HG02970 (cell line): ENCODE measurements around the gene SIKE1.
"Not testable (repeated sequence)": the region's sequence is repeated elsewhere in the genome, so short reads cannot be mapped to it uniquely, and the experiment has no call there.

Source experiments
- ATAC-seq: cut with Tn5 transposase; IDR thresholded peaks from one replicate; pipeline ENCODE4 v1.9.1; 2021; ENCODE audit warnings: mild to moderate bottlenecking, moderate library complexity, moderate number of reproducible peaks; ENCODE audit not compliant: unreplicated experiment, low FRiP score

SIKE1 gene

DNA sequence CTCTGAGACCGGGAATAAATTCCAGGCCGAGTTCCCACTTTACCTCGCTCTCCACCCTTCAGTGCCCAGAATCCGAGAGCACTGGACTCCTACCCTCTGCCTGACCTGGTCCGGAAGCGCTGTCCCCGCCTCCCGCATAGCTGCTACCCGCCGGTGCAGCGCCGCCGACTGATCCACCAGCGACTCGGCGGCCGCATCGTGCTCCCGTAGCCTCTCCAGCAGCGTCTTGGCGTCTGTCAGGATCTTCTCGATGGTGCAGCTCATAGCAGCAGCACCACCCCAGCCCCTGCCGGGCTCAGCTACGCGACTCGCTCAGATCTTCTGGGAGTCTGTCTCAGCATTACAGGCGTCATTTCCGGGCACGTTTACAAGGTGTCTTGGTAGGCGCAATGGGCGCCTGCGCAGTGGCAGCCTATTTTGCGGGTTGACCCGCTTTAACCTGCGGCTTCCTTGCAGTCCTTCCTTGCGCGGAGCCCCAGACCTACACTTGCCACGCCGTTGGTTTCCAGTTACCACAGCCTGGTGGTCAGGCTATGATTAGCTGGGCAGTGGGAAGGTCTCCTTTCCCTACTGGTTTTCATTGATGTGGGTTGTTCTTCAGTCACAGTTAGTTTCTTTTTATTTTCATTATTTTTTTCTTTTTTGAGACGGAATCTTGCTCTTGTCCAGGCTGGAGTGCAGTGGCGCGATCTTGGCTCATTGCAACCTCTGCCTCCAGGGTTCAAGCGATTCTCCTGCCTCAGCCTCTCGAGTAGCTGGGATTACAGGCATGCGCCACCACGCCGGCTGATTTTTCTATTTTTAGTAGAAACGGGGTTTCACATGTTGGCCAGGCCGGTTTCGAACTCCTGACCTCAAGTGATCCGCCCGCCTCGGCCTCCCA lies at the start of gene SIKE1:
Gene SIKE1 (minus strand): TSS at position 342 of the 883 bp plus-strand sequence. CDS start 78 bp downstream, at position 264.
- ATAC-seq = peak; percentile 99

DNA sequence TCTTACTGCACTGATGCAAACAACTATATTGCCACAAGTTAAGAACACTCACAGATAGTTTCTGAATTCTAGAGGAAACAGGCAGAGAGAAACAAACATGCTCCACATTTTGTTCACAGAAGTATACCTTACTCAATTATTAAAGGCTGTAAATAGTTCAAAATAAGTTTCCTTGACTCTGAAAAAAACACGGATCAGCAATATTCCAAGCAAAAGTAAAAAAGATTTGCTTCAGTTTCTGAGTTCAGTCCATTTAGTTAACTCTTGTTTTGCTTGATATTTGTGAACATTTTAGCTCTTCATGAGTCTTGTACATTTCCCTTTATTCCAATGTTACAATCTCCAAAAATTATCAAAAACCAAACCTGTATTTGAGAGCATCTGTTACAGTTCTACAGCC lies 49.6 kb upstream of the SIKE1 start:
- ATAC-seq = not testable (repeated sequence)

DNA sequence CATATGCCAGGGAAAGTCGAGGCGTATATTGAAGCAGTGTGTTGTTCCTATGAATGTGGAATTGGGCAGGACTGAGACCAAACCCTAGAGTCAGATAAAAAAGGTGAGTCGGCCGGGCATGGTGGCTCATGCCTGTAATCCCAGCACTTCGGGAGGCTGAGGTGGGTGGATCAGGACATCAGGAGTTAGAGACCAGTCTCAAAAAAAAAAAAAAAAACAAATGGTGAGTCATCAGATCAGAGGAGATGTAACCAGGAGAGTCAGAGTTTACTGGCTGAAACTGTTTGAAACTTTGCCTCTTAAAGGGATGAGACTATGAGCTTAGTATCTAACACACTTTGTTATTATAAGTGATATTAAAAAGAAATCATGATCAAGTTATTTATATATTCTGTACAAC lies 47.8 kb upstream of the SIKE1 start:
- ATAC-seq = no peak

DNA sequence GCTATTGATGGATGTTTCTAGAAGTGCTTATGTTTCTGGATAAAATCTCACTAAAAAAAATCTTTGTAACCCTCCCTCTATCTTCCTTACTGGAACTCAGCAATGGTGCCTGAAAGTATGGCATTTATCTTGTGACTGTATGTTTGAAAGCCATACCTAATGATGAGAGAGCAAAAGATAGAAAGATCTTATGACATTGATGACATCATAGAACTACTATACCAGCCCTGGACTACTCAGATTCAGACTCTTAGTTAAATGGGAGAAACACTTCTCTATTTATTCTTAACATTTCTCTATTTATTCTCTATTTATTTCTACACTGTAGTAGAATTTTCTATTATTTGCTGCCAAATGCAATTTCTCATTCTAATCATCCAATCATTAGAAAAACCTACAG lies 41.5 kb upstream of the SIKE1 start:
- ATAC-seq = no peak

DNA sequence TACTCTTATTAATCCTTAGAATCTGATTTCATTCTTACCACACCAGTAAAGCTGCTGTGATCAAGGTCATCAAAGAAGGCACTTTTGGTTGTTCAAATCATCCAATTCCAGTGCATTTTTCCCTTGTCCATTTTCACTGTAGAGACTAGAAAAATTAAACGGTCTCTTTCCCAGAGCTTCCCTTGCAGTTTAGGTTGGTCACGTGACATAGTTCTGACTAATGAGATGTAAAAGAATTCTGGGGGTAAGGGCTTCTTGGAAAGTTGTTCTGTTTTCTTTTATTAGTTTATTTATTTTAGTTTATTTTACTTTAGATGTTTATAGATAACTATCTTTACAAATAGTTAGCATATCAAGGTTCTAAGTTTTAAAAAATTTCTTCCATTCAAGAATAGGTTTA lies 39.9 kb upstream of the SIKE1 start:
- no peak for ATAC-seq

DNA sequence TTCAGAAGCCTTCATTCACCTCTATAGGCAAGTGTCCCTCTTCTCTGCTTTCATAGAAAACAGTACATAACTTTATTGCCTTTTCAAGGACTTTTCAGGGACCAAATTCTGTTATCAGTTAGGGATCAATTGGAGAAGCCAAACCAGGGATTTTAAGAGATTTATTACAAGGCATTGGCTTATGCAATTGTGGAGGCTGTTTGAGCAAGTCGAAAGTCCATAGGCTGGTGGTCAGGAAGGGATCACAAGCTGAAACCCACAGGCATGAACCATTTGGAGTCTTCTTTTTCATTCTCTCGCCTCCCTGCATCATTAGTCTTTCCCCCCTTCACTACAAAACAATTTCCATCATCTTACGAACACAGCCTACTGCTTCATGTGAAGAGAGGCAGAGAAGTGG lies 39.4 kb upstream of the SIKE1 start:
- ATAC-seq = no peak

DNA sequence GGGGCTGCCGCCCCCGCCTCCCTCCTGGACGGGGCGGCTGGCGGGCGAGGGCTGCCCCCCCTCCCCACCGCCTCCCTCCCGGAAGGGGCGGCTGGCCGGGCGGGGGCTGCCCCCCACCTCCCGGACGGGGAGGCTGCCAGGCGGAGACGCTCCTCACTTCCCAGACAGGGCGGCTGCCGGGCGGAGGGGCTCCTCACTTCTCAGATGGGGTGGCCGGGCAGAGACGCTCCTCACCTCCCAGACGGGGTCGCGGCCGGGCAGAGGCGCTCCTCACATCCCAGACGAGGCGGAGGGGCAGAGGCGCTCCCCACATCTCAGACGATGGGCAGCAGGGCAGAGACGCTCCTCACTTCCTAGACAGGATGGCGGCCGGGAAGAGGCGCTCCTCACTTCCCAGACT lies 24.0 kb upstream of the SIKE1 start:
- not testable (repeated sequence) for ATAC-seq

DNA sequence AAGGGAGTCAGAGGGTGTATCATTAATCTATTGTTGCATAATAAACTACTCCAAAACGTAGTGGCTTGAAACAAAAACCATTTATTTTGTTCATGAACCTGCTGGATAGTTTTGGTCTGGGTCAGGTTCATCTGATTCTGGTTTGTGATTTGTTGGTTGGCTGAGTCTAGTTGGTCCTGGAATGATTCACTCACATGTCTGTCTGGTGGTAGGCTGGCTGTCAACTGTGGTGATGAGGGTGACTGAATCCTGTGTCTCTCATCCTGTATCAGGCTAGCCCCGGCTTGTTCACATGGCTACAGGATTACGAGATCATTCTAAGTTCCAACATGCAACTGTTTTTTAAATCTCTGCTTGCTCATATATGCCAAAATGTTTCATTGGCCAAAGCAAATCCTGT lies 22.5 kb upstream of the SIKE1 start:
- ATAC-seq = no peak

DNA sequence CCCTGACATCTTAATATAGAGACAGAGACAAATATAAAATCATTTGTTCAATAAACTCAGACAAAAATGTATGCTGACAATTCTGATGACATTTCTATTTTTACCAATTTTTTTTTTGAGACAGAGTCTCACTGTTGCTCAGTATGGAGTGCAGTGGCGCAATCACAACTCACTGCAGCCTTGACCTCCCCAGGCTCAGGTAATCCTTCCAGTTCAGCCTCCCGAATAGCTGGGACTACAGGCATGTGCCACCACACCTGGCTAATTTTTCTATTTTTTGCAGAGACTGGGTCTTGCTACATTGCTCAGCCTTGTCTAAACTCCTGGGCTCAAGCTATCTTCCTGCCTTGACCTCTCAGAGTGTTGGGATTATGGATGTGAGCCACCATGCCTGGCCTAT lies 13.6 kb upstream of the SIKE1 start:
- no peak for ATAC-seq

DNA sequence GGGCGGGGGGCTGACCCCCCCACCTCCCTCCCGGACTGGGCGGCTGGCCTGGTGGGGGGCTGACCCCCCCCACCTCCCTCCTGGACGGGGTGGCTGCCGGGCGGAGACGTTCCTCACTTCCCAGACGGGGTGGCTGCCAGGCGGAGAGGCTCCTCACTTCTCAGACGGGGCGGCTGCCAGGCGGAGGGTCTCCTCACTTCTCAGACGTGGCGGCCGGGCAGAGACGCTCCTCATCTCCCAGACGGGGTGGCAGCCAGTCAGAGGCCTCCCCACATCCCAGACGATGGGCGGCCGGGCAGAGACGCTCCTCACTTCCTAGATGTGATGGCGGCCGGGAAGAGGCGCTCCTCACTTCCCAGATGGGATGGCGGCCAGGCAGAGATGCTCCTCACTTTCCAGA lies 10.1 kb upstream of the SIKE1 start:
- ATAC-seq = not testable (repeated sequence)

DNA sequence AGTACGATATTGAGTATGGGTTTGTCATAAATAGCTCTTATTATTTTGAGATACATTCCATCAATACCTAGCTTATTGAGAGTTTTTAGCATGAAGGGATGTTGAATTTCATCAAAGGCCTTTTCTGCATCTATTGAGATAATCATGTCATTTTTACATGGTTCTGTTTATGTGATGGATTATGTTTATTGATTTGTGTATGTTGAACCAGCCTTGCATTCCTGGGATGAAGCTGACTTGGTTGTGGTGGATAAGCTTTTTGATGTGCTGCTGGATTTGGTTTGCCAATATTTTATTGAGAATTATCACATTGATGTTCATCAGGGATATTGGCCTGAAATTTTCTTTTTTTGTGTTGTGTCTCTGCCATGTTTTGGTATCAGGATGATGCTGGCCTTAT lies 6.0 kb upstream of the SIKE1 start:
- not testable (repeated sequence) for ATAC-seq

DNA sequence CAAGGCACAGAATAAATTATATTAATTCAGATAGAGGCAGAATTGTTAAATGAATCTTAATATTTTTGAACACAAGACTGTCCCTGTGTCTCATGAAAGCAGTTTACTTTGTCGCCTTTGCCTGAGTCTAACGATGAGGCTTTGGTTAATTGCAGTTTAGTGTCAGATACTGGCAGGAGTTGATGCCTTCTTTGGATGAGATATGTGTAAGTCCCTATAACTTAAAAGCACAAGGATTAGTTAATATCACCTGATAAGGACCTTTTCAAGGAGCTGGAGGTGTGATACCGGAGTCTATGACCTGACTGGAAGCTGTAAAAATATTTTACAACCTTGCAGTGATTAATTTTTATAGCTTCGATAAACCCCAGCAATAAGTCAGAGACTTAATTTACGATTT lies 2.0 kb upstream of the SIKE1 start:
- ATAC-seq = no peak

DNA sequence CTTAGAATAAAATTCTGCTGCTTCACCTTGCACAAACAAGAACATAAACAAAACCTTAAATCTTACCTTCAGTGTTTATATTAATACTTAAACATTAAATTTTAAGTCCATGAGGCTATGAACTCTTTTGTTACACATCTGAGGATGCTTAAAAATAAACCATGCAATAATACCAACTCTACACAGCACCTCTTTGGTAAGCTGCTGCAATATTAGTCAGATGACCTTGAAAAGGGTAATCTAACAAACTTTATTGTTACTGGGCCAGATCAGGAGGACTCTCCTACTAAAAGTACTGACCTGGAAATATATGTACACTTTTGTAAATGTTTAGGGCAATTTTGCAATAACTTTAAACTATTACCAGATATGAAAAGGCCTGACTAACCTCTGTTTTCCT lies 763 bp downstream of the SIKE1 start:
- no peak for ATAC-seq

DNA sequence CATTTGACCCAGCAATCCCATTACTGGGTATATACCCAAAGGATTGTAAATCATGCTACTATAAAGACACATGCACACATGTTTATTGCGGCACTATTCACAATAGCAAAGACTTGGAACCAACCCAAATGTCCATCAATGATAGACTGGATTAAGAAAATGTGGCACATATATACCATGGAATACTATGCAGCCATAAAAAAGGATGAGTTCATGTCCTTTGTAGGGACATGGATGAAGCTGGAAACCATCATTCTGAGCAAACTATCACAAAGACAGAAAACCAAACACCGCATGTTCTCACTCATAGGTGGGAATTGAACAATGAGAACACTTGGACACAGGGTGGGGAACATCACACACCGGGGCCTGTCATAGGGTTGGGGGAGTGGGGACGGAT lies 3.8 kb downstream of the SIKE1 start:
- not testable (repeated sequence) for ATAC-seq

DNA sequence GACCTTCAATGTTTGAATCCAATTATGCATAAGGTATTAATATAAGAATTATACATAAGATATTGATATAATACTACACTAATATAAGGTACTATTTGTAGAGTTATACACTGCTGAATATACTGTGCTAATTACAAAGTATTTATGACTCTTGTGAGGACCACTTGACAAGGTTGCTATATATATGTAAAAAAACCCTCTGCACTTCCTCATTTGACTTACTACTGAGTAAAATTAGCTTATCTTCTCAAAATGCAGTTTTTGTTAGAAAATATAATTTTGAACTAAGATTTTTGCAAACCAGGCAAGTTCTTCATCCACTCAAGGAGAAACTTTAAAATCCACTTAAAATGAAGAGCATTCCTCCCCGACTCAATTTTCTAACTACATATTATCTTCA lies 8.5 kb downstream of the SIKE1 start:
- no peak for ATAC-seq

DNA sequence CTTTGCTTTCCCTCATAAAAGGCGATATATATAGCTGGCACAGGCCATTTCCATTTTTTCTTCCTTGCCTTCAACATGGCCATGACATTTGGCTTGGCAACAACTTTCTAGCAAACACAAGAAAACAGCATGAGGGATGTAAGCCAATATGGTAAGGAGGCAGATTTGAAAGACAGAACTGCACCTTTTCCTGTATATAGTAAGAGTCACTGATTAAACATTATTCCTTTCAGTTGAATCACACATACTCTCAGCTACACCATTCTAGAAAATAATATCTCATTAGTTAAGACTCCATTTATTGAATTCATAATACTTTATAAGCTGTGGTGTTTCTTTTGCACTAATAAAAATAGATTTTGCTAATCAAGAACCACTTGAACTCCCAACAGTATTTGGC lies 9.5 kb downstream of the SIKE1 start:
- ATAC-seq = no peak

DNA sequence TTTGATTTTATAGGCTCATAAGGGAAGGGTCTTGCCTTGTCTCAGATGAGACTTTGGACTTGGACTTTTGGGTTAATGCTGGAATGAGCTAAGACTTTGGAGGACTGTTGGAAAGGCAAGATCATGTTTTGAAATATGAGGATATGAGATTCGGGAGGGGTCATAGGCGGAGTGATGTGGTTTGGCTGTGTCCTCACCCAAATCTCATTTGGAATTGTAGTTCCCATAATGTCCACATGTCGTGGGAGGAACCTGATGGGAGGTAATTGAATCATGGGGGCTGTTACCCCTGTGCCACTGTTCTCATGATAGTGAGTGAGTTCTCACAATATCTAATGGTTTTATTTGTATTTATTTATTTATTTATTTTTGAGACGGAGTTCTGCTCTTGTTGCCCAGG lies 15.8 kb downstream of the SIKE1 start:
- ATAC-seq = no peak

DNA sequence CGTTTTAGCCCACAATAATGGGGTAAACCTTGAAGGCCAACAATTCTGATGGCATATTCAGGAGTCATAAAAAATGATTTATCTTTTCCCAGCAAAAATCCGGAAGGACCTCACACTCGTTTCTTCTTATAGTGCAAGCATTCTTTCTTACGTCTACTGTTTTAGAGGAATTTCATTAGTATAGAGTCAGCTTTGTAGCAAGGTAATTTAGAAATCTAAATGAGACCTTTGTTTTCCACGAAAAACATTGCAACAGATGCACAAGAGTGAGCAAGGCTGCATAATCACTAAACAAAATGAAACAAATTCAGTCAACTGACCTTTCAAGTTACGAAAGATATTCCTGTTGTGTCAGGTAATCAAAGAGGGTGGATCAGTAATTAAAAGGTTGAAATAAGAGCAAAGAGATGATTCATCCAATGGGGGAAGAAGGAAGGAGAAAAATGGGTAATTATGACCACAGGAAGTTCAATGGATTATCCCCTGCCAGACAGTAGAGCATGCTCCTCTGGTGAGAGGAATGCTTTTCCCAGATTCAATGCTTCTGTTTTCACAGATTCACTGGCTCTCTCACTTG lies 22.1 kb downstream of the SIKE1 start:
- no peak for ATAC-seq

DNA sequence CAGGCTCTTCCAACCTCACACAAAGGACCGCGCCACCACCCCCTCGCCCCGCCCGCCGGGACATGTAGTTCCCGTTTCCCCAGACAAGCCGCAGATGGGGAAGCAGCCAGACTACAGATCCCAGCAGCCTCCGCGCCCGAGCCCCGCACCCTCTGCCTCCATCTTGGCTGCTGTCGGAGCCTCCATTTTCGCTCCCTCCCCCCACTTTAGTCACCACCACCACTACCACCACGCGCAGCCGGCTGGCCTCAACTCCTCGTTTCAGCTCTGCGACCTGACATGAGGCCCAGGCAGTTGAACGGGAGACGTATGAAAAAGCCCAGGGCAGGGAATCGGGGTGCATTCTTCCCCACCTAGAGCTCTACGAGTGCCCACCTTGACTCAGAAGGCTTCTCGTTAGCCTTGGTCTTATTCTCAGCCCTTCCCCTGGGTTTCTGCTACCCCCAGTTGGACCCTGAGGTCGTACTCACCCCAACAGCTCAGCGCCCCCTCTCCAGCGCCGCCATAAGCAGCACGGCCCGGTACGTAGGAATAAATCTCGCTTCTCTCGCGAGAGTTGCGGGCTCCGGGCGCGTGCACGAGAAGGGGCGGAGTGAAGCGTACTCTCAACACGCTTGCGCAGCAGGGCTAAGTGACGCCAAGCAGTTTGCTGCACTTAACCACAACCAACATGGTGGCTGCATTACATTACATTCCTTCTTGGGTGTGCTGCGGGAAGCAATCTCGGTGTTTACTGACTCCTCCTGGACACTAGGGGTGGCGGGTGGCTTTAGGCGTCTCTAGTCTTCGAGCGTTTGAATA lies 22.8 kb downstream of the SIKE1 start, which contains the start of gene CSDE1:
Gene CSDE1 (minus strand): TSS at position 530 of the 801 bp plus-strand sequence. CDS start 18,094 bp downstream, outside the sequence.
- ATAC-seq = peak; percentile 84

DNA sequence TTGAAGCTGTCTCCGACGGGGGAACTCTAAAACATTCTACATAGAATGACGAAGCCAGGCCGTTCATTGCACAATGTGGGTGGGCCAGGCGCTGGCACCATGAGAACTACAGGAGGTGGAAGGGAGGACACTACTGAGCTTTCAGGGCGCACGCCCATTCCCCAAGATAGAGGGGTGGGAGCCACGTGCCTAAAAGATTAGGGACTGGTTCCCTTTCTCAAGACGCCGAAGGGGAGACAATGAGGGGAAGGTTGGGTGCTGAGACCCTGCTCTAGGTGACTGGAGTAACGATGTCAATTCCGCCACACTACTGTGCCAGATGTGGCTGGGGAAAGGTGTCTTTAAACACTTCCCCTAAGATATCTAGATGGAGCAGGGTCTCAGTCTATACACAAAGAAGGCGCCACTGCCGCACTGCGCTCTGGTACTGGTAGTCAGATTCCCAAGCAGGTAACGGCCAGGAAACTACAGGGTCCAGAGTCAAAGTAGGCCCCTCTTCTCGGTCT lies 23.5 kb downstream of the SIKE1 start:
- no peak for ATAC-seq
